Stimulated activated CD8-positive, alpha-beta memory T cell treated with anti-CD3 and anti-CD28 coated beads, Interleukin-2, amount 100 ng/mL, for 1 hour (primary cell): Measurements from ENCODE around the gene DHRSX.
"Not testable (repeated sequence)": the region's sequence is repeated elsewhere in the genome, so short reads cannot be mapped to it uniquely, and the experiment has no call there.

ENCODE experiments used
- DNase-seq, 2 donors: peaks; one replicate each; pipeline ENCODE4 v3.0.0-alpha.2; 2020; ENCODE audit warnings: low read depth in 2 of 2

Gene DHRSX

DNA sequence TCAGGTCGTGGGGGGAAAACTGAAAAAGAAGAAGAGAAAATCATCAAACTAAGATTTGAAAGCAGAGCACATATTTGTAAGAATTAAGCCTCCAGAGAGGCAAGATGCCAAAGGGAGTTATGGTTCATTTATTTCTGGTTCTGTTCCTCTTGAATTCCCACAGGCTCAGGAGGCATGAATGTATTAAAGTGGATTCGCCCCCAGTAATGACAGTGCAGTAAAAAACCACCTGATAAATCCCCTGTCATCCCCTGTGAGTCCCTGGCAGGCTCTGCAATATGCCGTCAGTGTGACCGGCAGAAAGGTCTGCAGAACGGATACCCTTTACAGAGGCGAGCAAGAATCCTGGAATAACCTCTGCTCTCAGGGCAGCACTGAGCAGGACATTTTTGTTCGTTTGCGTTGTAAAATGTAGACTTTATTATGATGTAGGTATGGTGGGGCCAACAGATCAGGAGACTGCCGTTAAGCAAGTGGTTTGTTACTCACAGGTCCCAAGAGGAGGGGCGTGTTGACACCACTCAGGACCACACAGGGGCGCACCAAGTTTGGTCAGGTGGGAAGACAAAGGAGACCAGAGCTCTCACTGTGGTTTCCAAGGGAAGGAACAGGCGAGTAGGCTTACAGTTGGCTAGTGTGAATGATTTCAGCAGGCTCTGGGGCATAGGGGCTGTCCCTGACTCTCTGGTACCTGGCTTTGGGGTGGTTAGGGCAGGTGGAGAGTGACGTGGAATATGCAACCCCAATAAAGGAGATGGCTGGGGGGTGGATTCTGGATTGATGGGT, 75.3 kb downstream of the DHRSX start:
- DNase-seq, result no peak

GRCh38 chrX:2424317-2424716, 76.5 kb downstream of the DHRSX start:
- DNase-seq, result no peak

DNA sequence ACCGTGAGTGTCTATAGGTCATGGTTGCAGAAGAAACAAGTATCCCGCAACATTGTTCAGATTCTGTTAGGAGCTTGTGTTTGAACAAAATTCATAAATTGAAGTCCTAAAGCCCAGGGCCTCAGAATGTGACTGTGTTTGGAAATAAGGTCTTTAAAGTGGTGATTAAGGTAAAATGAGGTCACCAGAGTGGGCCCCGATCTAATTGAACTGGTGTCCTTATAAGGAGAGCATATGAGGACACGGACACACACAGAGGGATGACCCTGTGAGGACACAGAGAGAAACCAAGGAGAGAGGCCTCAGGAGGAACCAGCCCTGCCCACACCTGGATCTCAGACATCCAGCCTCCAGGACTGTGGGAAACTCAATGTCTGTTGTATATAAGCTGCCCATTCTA, 76.9 kb downstream of the DHRSX start:
- no peak for DNase-seq

GRCh38 chrX:2423282-2423681, 77.5 kb downstream of the DHRSX start:
- DNase-seq, result no peak

GRCh38 chrX:2419418-2419817, 81.4 kb downstream of the DHRSX start:
- not testable (repeated sequence) for DNase-seq

DNA sequence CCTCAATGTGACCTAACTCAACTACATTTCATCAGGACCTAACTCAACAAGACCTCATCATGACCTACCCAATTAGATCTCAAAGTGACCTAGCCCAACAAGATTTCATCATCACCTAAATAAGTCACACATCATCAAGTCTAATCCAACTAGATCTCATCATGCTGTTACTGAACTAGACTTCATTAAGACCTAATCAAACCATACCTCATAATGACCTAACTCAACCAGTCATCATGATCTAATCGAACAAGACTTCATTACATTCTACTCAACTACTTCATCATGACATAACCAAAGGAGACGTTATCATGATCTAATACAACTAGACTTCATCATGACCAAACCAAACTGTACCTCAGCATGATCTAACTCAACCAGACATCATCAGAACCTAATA, 82.8 kb downstream of the DHRSX start:
- DNase-seq, result no peak

- DNase-seq, result no peak
These were observed 83.7 kb downstream of the DHRSX start for GRCh38 chrX:2416851-2417604.

DNA sequence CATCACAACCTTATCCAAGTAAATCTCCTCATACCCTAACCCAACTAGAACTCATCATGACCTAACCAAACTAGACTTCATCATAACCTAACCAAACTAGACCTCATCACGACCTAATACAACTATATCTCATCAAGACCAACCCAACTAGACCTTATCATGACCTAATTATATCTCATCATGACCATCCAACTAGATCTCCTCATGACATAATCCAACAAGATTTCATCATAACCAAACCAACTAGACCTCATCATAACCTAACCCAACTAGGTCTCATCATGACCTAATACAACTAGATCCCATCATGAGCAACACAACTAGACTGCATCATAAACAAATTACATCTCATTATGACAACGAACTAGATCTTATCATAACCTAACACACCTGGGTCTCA, 86.4 kb downstream of the DHRSX start:
- no peak for DNase-seq

GRCh38 chrX:2413969-2414368, 86.8 kb downstream of the DHRSX start:
- no peak for DNase-seq

GRCh38 chrX:2412131-2412530, 88.6 kb downstream of the DHRSX start:
- no peak for DNase-seq

- DNase-seq, result no peak
These were observed 90.3 kb downstream of the DHRSX start for GRCh38 chrX:2410279-2411020.

GRCh38 chrX:2409796-2410195, 91.0 kb downstream of the DHRSX start:
- DNase-seq, result no peak

DNA sequence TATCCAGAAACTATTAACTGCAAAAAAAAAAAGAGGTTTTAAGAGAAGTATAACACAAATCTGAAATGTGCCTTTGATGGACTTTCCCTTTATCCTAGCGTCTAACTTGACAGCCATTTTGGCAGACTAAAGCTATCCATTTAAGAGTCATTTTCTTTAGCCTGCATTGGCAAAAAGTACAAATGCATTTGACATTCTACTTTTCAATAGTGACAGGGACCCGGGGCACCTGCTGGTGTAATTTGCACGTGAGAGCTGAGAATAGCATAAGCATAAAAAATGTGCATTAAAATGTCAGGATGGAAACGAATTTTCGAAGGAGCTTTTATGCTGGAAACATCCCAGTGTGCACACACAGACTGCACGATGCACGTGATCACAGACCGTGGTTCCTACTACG, 91.9 kb downstream of the DHRSX start:
- no peak for DNase-seq

GRCh38 chrX:2406891-2407518, 93.8 kb downstream of the DHRSX start:
- DNase-seq, result no peak

- no peak for DNase-seq
These were observed 96.0 kb downstream of the DHRSX start for GRCh38 chrX:2404776-2405175.

DNA sequence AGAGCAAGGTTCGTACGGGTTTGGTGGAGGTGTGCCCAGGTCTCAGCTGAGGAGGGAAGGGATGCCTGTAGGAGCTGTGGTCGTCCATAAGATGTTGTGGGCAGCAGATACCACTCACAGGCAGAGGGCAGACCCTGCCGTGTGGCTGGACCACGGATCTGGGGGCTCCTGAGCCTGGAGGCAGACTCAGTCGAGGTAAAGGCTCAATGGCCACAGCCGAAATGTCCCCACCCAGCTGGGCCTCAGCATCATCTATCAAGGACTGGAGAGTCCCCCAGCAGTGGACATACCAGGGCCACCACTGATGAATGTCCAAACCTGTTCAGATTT, 98.5 kb downstream of the DHRSX start:
- DNase-seq, result no peak

GRCh38 chrX:2401590-2402360, 99.0 kb downstream of the DHRSX start:
- DNase-seq, result no peak

DNA sequence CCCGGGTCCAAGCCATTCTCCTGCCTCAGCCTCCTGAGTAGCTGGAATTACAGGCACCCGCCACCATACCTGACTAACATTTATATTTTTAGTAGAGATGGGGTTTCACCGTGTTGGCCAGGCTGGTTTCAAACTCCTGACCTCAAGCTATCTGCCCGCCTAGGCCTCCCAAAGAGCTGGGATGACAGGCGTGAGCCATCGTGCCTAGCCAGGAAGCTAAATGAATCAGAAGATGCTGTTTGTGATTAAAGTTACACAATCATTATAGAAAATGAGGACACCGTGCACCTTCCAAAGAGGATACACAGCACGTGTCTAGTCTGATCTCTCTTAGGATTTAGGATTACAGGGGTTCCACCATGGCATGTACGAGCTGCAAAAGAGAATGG, 99.6 kb downstream of the DHRSX start:
- DNase-seq, result no peak

DNA sequence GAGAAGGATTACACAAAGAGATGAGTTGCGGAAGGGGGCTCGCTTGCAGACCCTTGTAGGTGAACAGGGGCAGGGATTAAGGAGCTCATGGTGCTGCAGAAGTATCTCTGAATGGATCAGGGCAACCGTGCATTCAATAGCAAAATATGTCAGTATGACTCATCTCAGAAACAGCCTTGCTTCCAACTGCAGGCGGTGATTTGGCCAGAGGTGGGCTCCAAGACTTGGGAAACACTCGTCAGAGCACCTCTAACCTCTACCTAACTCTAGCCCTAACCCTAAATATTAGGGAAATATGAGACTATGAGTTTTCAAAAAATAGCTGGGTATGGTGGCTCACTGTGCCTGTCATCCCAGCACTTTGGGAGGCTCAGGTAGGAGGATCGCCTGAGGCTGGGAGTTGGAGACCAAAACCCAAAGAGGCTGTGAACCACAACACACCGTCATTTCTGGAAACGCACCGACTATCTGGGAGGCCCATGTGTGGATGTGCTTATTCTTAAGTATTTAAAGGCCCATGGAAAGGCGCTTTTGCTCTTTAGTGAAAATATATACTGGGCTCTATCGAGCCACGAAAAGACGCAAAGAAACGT, 102.6 kb downstream of the DHRSX start:
- DNase-seq, result no peak

DNA sequence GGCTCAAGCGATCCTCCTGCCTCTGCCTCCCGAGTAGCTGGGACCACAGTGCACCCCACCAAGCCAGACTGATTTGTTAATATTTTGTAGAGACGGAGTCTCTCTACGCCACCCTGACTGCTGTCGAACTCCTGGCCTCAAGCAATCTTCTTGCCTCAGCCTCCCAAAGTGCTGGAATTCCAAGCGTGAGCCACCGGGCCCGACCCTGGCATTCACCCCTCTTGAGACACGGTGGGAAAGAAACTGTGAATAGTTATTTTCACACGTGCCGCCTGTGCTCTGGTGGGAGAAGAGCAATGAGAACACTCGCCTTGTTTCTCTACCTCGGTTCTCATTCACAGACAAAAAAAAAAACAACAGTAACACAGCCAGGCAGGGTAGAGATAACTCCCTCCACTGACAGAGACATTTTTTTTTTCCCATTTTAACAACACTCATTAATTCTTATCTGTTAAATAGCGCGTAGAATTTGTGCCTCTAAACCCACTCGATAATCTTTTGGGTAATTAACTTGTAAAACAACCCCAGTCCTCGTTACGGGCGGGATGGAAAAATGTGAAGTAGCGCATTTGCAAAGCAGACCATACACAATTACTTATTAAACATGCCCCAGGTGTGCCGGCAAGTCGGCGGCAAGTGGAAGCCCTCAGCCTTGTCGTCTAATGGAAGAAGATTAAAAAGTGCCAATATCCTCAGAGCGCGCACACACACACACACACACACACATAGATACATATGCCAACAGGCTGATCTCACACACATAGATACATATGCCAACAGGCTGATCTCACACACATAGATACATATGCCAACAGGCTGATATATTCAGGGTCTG, 103.3 kb downstream of the DHRSX start:
- DNase-seq, result no peak
